GM12878 (cell line): ENCODE results near the gene SEPTIN5.

Source experiments
- CTCF ChIP-seq, 3 experiments: IDR thresholded peaks in 2 of 3; conservative IDR thresholded peaks in 1 of 3; 2 replicates each; pipeline ENCODE4 v1.5.1; 2011; ENCODE audit warnings: low read depth in 3 of 3, low read length in 3 of 3, mild to moderate bottlenecking in 3 of 3, control low read depth in 2 of 3, moderate library complexity in 2 of 3, inconsistent platforms in 1 of 3, mixed read lengths in 1 of 3; ENCODE audit not compliant: control insufficient read depth in 2 of 3, insufficient read depth in 1 of 3; ENCODE audit errors: extremely low read depth in 1 of 3
- HCFC1 ChIP-seq: fragments of 150-350 bp; IDR thresholded peaks from 2 replicates; pipeline ENCODE4 v1.6.1; 2014; ENCODE audit warnings: low read length
- HDAC2 ChIP-seq: fragments of 200-600 bp; sonication (generic); IDR thresholded peaks from 2 replicates; pipeline ENCODE4 v1.6.1; 2017
- RFX5 ChIP-seq: IDR thresholded peaks from 2 replicates; pipeline ENCODE4 v1.6.1; 2011; ENCODE audit warnings: low read depth, low read length, improper control_type of control experiment
- SMC3 ChIP-seq: IDR thresholded peaks from 2 replicates; pipeline ENCODE4 v1.6.1; 2011; ENCODE audit warnings: low read length, improper control_type of control experiment, borderline replicate concordance
- TCF12 ChIP-seq: IDR thresholded peaks from 2 replicates; pipeline ENCODE4 v1.6.1; 2011; ENCODE audit warnings: low read depth, mild to moderate bottlenecking, low read length

DNA sequence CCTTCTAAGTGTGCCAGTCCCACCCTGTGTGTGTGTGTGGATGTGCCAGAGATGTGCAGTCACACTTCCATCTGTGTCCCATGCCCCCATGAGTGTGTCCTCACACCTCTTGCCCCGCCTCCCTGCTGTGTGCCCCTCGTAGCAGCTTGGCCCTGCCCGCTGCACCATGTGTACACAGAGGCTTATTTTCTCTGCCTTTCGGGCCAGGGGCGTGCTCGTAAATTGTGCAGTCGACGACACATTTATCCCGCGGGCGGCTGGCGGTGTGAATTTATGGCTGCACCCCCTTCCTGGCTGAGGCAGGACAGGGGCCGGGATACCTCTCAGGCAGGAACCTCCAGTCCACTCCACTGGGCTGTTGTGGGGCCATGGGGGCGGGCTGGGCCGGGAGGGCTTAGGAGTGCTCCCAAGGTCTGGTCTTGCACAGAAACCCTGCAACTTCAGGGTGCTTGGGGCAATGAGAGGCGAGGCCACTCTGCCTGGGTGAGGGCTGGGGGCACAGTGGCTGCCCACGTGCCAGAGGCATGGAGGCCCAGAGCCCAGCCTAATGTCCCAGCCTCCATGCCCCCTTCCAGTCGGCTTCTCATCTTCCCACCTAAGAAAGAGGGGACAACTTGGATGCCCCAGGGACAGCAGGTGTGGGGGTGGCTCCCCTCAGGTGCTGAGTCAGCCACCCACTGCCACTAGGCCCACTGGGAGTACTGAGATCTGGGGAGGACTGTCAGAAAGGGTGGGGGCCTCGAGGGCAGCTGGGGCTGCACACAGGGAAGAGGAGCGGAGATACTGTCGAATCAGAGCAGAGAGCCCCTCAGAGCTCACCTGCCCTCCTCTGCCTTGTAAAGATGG lies 21.6 kb downstream of the SEPTIN5 start:
- no peak for TF ChIP-seq HCFC1
- TF ChIP-seq CTCF (IDR thresholded peaks at IDR 0.05 in 2 of 3, conservative IDR thresholded peaks at IDR 0.05 in 1 of 3; ENCODE audit: control insufficient read depth in 2 of 3, extremely low read depth in 1 of 3, insufficient read depth in 1 of 3, low read depth in 3 of 3, low read length in 3 of 3): no peak
- TF ChIP-seq TCF12: no peak
- TF ChIP-seq HDAC2: no peak
- TF ChIP-seq SMC3: no peak
- no peak for TF ChIP-seq RFX5
